HCT116 (cell line): ENCODE data around the gene TBRG1. TPM values are rescaled to one million over a fixed set of nuclear protein-coding genes. Genes with fewer than 3 reads are reported as not detected.

ENCODE experiments used
- ATAC-seq: fragments of 200-7000 bp; cut with Tn5 transposase; 2 replicates; pipeline ENCODE4 v1.9.1; 2020; ENCODE audit warnings: mild to moderate bottlenecking, moderate library complexity
- BruUV-seq: library from RNA; stranded (reverse); fragments of 400-500 nt; replicated peaks from 2 replicates; lab custom pipeline; 2021; lab: Mats Ljungman, UMichigan
- CTCF ChIA-PET: fragments of 300-600 bp; sonication (Branson Sonifier 250); formaldehyde crosslinking; loops from one replicate; lab custom pipeline; 2021; ENCODE audit warnings: antibody characterized with exemption; lab: Charles Lee
- POLR2A ChIA-PET: fragments of 300-600, 350-600 bp; sonication (Branson Sonifier 250); formaldehyde crosslinking; loops from one replicate; lab custom pipeline; 2021; ENCODE audit warnings: antibody characterized with exemption; lab: Charles Lee
- RAD21 ChIA-PET, 2 experiments: fragments of 300-600 bp; sonication (Branson Sonifier 250); formaldehyde crosslinking; loops; one replicate each; lab custom pipeline; 2023; ENCODE audit warnings: low total read pairs in 2 of 2; ENCODE audit not compliant: uncharacterized antibody in 2 of 2, unreplicated experiment in 2 of 2, low non-redundant PET in 1 of 2; lab: Charles Lee
- DNase-seq: peaks from one replicate; pipeline ENCODE4 v3.0.0-alpha.2; 2010; ENCODE audit warnings: low read depth, low spot score
- H2AFZ ChIP-seq: fragments of 200-600 bp; shearing (Covaris generic), sonication (generic); 2 replicates; pipeline ENCODE4 v1.6.1; 2017; ENCODE audit warnings: low read depth, mixed run types, mixed read lengths, antibody characterized with exemption, low read length; ENCODE audit not compliant: poor library complexity, severe bottlenecking
- H3K27ac ChIP-seq: 2 replicates; pipeline ENCODE4 v1.5.1; 2012; ENCODE audit warnings: low read depth, low read length
- H3K27me3 ChIP-seq: fragments of 200-600 bp; sonication (generic); 2 replicates; pipeline ENCODE4 v1.6.1; 2016; ENCODE audit warnings: mixed run types, low read length, mixed read lengths; ENCODE audit not compliant: insufficient read depth
- H3K36me3 ChIP-seq, 2 experiments: fragments of 200-500 bp in 1 of 2; fragments of 200-600 bp in 1 of 2; sonication (Bioruptor generic) in 1 of 2; sonication (generic) in 1 of 2; 2 replicates each; pipeline versions ENCODE4 v1.5.1 to v1.6.1; 2014 to 2016; ENCODE audit warnings: low read length in 2 of 2, inconsistent platforms in 1 of 2, mixed read lengths in 1 of 2, mixed run types in 1 of 2; ENCODE audit not compliant: insufficient read depth in 2 of 2, control insufficient read depth in 1 of 2
- H3K4me1 ChIP-seq, 2 experiments: fragments of 200-600 bp in 1 of 2; sonication (generic) in 1 of 2; 2 replicates each; pipeline versions ENCODE4 v1.5.1 to v1.6.1; 2012 to 2017; ENCODE audit warnings: low read length in 2 of 2, inconsistent platforms in 1 of 2, mild to moderate bottlenecking in 1 of 2, mixed read lengths in 1 of 2, mixed run types in 1 of 2, moderate library complexity in 1 of 2; ENCODE audit not compliant: insufficient read depth in 2 of 2, control insufficient read depth in 1 of 2
- H3K4me2 ChIP-seq: fragments of 200-600 bp; sonication (generic); 2 replicates; pipeline ENCODE4 v1.6.1; 2017; ENCODE audit warnings: mixed run types, low read length, mixed read lengths
- H3K4me3 ChIP-seq, 2 experiments: fragments of 200-600 bp in 1 of 2; sonication (generic) in 1 of 2; replicated peaks in 1 of 2; 2 replicates each; pipeline ENCODE4 v1.5.1; 2011 to 2016; ENCODE audit warnings: low read length in 2 of 2, control low read depth in 1 of 2, low read depth in 1 of 2, mild to moderate bottlenecking in 1 of 2, mixed read lengths in 1 of 2, mixed run types in 1 of 2
- H3K79me2 ChIP-seq: fragments of 200-600 bp; sonication (generic); 2 replicates; pipeline ENCODE4 v1.6.1; 2017; ENCODE audit warnings: mild to moderate bottlenecking, mixed run types, low read length, moderate library complexity, mixed read lengths; ENCODE audit not compliant: insufficient read depth
- H3K9ac ChIP-seq: fragments of 200-600 bp; sonication (generic); 2 replicates; pipeline ENCODE4 v1.6.1; 2016; ENCODE audit warnings: low read length, mixed read lengths
- H3K9me2 ChIP-seq: fragments of 200-600 bp; sonication (generic), shearing (Covaris generic); 2 replicates; pipeline ENCODE4 v1.6.1; 2017; ENCODE audit warnings: mixed run types, mild to moderate bottlenecking, moderate library complexity; ENCODE audit not compliant: insufficient read depth
- H3K9me3 ChIP-seq, 2 experiments: fragments of 200-500 bp in 1 of 2; fragments of 200-600 bp in 1 of 2; sonication (Bioruptor generic) in 1 of 2; sonication (generic) in 1 of 2; 2 replicates each; pipeline ENCODE4 v1.6.1; 2014 to 2017; ENCODE audit warnings: low read length in 2 of 2, mixed read lengths in 2 of 2, inconsistent platforms in 1 of 2, low read depth in 1 of 2, mild to moderate bottlenecking in 1 of 2, mixed run types in 1 of 2, moderate library complexity in 1 of 2; ENCODE audit not compliant: control insufficient read depth in 1 of 2, insufficient read depth in 1 of 2
- H4K20me1 ChIP-seq: fragments of 200-600 bp; sonication (generic), shearing (Covaris generic); 2 replicates; pipeline ENCODE4 v1.6.1; 2017; ENCODE audit warnings: mixed run types, mild to moderate bottlenecking, moderate library complexity; ENCODE audit not compliant: insufficient read depth
- ELF1 ChIP-seq: IDR thresholded peaks from 2 replicates; pipeline ENCODE4 v1.6.1; 2012; ENCODE audit warnings: low read depth, borderline replicate concordance
- EZH2 ChIP-seq: fragments of 200-600 bp; sonication (generic); IDR thresholded peaks from 2 replicates; pipeline ENCODE4 v1.6.1; 2017; ENCODE audit warnings: antibody characterized with exemption, mixed run types
- EZH2phosphoT487 ChIP-seq: fragments of 200-600 bp; IDR thresholded peaks from 2 replicates; pipeline ENCODE4 v1.6.1; 2018; ENCODE audit warnings: antibody characterized with exemption, borderline replicate concordance
- JUND ChIP-seq: IDR thresholded peaks from 2 replicates; pipeline ENCODE4 v1.6.1; 2012
- POLR2A ChIP-seq: IDR thresholded peaks from 2 replicates; pipeline ENCODE4 v1.7.0; 2011; ENCODE audit warnings: borderline replicate concordance; ENCODE audit not compliant: insufficient read depth, insufficient read length; ENCODE audit errors: extremely low read depth
- SP1 ChIP-seq: IDR thresholded peaks from 2 replicates; pipeline ENCODE4 v1.6.1; 2012; ENCODE audit warnings: low read depth
- SRF ChIP-seq: IDR thresholded peaks from 2 replicates; pipeline ENCODE4 v1.6.1; 2012; ENCODE audit warnings: low read depth
- TCF7L2 ChIP-seq: IDR thresholded peaks from 2 replicates; pipeline ENCODE4 v1.7.0; 2011; ENCODE audit warnings: borderline replicate concordance, inconsistent platforms; ENCODE audit not compliant: insufficient read depth, insufficient read length; ENCODE audit errors: extremely low read depth
- YY1 ChIP-seq: IDR thresholded peaks from 2 replicates; pipeline ENCODE4 v1.6.1; 2011; ENCODE audit warnings: low read length, low read depth, moderate library complexity, mild to moderate bottlenecking; ENCODE audit not compliant: insufficient replicate concordance; ENCODE audit errors: extremely low read depth
- ZNF274 ChIP-seq: fragments of 200-500 bp; sonication (Bioruptor generic); IDR thresholded peaks from 2 replicates; pipeline ENCODE4 v1.6.1; 2014; ENCODE audit warnings: mild to moderate bottlenecking, low read depth, low read length, inconsistent platforms
- intact Hi-C: fragments of 100-400 bp; cut with micrococcal nuclease; formaldehyde crosslinking; loops from 2 replicates; pipeline ENCODE4 v1.10.0; 2022
- total RNA-seq: library from RNA; stranded (reverse); gene quantifications from one replicate; pipeline ENCODE4 v1.2.1, GENCODE V29; 2021; ENCODE audit not compliant: unreplicated experiment
- TF ChIP-seq, protein P1 (sequence below), 3 experiments: fragments of 200-600 bp in 1 of 3; sonication (generic) in 1 of 3; IDR thresholded peaks in 2 of 3; conservative IDR thresholded peaks in 1 of 3; 2 replicates each; pipeline ENCODE4 v1.5.1; 2012 to 2017; ENCODE audit warnings: low read depth in 2 of 3, low read length in 2 of 3, antibody characterized with exemption in 1 of 3, borderline replicate concordance in 1 of 3, control low read depth in 1 of 3, mild to moderate bottlenecking in 1 of 3, mixed read lengths in 1 of 3, mixed run types in 1 of 3, moderate library complexity in 1 of 3; ENCODE audit not compliant: insufficient read depth in 1 of 3
- TF ChIP-seq, protein P2 (sequence below): IDR thresholded peaks from 2 replicates; pipeline ENCODE4 v1.6.1; 2012
- TF ChIP-seq, protein P3 (sequence below): IDR thresholded peaks from 2 replicates; pipeline ENCODE4 v1.6.1; 2011; ENCODE audit warnings: mild to moderate bottlenecking, low read length, moderate library complexity; ENCODE audit not compliant: insufficient replicate concordance; ENCODE audit errors: extremely low read depth
- TF ChIP-seq, protein P4 (sequence below): IDR thresholded peaks from 2 replicates; pipeline ENCODE4 v1.6.1; 2012

TBRG1 gene
- total RNA-seq, 1 experiment from 2014 or later, result 29.6 TPM

DNA sequence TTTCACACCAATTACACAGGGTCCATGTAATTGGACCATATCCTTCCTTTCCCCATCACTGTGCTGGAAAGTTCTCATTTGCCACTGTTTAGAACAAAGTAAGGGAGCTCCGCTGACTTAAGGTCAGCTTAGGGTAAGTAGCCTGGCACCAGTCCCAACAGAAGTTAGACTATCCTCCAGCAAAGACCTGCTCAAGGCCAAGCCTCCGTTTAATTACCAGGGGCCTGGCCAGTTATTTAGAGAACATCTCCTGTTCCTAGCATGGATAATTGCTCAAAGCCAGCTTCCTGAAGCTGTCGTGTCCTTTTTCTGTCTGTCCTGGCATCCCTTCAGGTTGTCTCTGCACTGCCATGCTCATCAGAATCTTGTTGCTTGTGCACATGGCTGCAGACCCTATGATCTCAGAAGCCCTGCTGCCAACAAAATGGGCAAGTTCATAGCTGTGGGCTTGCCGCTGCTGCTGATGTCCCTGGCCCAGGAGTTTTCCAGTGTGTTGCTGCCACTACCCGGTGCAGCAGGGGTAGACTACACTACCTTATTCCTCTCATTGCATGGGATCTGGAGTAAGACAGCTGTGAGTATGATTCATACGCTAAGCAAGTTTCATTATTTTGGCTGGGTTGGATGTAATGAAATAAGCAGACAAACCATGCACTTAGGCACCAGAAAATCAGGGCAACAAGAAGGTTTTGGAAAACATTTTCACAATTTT is 44.8 kb upstream of the TBRG1 start:
- no peaks in the 10 kb centered on the region for H3K9me2 ChIP-seq
- POLR2A ChIA-PET, result no interaction called here
- no peak overlapping the region for H3K9ac ChIP-seq
- RAD21 ChIA-PET, result no interaction called here
- H3K79me2 ChIP-seq, result no peaks in the 10 kb centered on the region
- no peaks in the 10 kb centered on the region for H3K36me3 ChIP-seq
- no TSS peak for BruUV-seq
- H3K9me3 ChIP-seq, result no peaks in the 10 kb centered on the region
- TF ChIP-seq SRF, result no peak
- TF ChIP-seq EZH2, result no peak
- TF ChIP-seq, protein P1, sequence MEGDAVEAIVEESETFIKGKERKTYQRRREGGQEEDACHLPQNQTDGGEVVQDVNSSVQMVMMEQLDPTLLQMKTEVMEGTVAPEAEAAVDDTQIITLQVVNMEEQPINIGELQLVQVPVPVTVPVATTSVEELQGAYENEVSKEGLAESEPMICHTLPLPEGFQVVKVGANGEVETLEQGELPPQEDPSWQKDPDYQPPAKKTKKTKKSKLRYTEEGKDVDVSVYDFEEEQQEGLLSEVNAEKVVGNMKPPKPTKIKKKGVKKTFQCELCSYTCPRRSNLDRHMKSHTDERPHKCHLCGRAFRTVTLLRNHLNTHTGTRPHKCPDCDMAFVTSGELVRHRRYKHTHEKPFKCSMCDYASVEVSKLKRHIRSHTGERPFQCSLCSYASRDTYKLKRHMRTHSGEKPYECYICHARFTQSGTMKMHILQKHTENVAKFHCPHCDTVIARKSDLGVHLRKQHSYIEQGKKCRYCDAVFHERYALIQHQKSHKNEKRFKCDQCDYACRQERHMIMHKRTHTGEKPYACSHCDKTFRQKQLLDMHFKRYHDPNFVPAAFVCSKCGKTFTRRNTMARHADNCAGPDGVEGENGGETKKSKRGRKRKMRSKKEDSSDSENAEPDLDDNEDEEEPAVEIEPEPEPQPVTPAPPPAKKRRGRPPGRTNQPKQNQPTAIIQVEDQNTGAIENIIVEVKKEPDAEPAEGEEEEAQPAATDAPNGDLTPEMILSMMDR (IDR thresholded peaks at IDR 0.05 in 2 of 3, conservative IDR thresholded peaks at IDR 0.05 in 1 of 3; ENCODE audit: borderline replicate concordance in 1 of 3, insufficient read depth in 1 of 3, low read depth in 2 of 3, low read length in 2 of 3), result no peak
- TF ChIP-seq, protein P2, sequence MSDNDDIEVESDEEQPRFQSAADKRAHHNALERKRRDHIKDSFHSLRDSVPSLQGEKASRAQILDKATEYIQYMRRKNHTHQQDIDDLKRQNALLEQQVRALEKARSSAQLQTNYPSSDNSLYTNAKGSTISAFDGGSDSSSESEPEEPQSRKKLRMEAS, result no peak
- TF ChIP-seq JUND, result no peak
- TF ChIP-seq TCF7L2, result no peak
- TF ChIP-seq ELF1, result no peak
- no peak for TF ChIP-seq EZH2phosphoT487
- TF ChIP-seq POLR2A, result no peak
- TF ChIP-seq ZNF274, result no peak
- no peak for TF ChIP-seq SP1
- TF ChIP-seq, protein P3, sequence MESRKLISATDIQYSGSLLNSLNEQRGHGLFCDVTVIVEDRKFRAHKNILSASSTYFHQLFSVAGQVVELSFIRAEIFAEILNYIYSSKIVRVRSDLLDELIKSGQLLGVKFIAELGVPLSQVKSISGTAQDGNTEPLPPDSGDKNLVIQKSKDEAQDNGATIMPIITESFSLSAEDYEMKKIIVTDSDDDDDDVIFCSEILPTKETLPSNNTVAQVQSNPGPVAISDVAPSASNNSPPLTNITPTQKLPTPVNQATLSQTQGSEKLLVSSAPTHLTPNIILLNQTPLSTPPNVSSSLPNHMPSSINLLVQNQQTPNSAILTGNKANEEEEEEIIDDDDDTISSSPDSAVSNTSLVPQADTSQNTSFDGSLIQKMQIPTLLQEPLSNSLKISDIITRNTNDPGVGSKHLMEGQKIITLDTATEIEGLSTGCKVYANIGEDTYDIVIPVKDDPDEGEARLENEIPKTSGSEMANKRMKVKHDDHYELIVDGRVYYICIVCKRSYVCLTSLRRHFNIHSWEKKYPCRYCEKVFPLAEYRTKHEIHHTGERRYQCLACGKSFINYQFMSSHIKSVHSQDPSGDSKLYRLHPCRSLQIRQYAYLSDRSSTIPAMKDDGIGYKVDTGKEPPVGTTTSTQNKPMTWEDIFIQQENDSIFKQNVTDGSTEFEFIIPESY, result no peak
- TF ChIP-seq, protein P4, sequence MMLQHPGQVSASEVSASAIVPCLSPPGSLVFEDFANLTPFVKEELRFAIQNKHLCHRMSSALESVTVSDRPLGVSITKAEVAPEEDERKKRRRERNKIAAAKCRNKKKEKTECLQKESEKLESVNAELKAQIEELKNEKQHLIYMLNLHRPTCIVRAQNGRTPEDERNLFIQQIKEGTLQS, result no peak
- TF ChIP-seq YY1, result no peak
- TF ChIP-seq, all 23 proteins: peak for 0
- DNase-seq, result no peak
- ATAC-seq, result no peak
- Histone ChIP-seq H4K20me1 (no peaks in the 10 kb centered on the region), H2AFZ (no peak overlapping the region), H3K27ac (no peak overlapping the region), H3K4me2 (no peak overlapping the region), H3K27me3 (peaks cover 69% of the 10 kb centered on the region), H3K4me1 (no peaks in the 10 kb centered on the region), H3K4me3 (no peak overlapping the region)
- CTCF ChIA-PET, result interaction anchor here (1.4 kb wide), 1 partner anchor 161 kb away, joined by 4 read pairs; no protein-coding TSS in a partner anchor
- intact Hi-C loops, result no loop called here
